AG09319 (cell line): ENCODE results near the gene FRG1.
"Not testable (repeated sequence)": the region's sequence is repeated elsewhere in the genome, so short reads cannot be mapped to it uniquely, and the experiment has no call there.

Experiments used
- DNase-seq: peaks from one replicate; pipeline ENCODE4 v3.0.0-alpha.2; 2010; ENCODE audit warnings: low read depth; ENCODE audit errors: extremely low read depth
- TF ChIP-seq, protein P1 (sequence below): IDR thresholded peaks from 2 replicates; pipeline ENCODE4 v1.5.1; 2011; ENCODE audit warnings: low read depth, mild to moderate bottlenecking, inconsistent platforms, low read length, moderate library complexity

FRG1 gene

DNA sequence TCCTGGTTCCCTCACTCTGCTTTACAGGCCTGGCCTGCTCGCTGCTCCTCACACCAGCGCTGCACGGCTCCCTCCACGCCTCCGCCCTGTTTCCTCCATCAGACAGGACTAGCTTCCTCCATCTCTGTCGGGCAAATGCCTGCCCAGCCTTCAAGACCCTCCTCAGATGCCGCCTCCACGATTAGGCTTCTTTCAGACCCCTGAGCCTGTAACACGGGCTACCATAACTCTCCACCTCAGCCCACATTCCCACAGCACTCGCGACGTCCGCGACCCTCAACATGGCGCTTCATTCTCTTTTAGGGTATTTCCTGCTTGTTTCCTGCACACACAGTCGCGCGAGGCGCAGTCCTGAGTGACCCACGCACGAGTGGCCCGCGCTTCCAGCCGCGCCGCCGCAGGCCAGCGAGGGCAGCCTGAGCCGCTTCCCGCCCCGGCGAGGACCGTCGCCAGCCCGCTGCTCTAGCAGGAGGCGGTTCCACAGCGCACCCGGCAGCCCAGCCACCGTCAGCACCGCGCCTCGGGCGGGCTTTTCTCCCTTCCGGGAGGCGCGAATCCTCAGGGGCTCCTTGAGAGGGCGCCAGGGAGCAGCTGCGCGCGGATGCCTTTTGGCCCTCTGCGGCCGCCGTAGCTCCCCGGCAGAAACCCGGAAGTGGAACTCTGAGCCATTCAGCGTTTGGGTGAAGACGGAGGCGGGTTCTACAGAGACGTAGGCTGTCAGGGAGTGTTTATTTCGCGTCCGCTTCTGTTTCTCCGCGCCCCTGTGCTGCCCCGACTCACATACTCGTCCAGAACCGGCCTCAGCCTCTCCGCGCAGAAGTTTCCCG lies at the start of gene FRG1:
TSS of gene FRG1 (plus strand) at position 695 of the 827 bp plus-strand sequence. CDS start 138 bp downstream, outside the sequence.
- TF ChIP-seq, protein P1, sequence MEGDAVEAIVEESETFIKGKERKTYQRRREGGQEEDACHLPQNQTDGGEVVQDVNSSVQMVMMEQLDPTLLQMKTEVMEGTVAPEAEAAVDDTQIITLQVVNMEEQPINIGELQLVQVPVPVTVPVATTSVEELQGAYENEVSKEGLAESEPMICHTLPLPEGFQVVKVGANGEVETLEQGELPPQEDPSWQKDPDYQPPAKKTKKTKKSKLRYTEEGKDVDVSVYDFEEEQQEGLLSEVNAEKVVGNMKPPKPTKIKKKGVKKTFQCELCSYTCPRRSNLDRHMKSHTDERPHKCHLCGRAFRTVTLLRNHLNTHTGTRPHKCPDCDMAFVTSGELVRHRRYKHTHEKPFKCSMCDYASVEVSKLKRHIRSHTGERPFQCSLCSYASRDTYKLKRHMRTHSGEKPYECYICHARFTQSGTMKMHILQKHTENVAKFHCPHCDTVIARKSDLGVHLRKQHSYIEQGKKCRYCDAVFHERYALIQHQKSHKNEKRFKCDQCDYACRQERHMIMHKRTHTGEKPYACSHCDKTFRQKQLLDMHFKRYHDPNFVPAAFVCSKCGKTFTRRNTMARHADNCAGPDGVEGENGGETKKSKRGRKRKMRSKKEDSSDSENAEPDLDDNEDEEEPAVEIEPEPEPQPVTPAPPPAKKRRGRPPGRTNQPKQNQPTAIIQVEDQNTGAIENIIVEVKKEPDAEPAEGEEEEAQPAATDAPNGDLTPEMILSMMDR, result peak; percentile 97
- DNase-seq, result peak; percentile 87

DNA sequence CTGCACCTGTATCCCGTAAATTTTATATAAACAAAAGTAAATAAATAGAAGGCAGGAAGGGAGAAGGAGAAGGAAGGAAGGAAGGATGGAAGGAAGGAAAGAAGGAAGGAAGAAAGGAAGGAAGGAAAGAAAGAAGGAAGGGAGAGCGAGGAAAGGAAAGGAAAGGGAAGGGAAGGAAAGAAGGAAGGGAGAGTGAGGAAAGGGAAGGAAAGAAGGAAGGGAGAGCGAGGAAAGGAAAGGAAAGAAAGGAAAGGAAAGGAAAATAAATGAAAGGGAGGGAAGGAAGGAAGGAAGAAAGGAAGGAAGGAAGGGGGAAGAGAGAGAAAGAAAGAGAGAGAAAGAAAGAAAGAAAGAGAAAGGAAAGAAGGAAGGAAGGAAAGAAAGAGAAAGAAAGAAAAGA lies 43.0 kb upstream of the FRG1 start:
- TF ChIP-seq, protein P1, result no peak
- no peak for DNase-seq

DNA sequence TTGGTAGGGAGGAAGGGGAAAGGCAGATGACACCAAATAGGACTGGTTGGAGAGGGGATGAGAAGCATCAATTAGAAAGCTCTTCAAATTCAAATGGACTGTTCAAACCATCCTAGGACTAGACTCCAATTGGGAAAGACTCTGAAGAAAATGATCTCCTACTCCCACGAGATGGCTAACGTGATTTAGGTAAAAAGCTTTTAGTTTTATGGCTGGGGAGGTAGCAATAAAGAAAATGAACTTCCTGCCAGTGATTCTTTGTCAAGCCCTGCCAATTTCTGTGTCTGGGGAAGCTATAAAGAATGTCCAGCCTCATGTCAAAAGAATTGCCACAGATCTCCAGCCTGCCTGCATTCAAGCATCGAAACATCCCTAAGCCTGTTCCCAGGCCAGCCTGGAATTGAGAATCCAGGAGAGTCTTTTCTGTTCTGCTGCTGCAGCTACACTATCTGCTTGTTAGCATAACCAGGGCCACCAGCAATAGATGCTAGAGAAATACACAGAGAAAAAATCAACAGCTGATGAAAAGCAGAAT lies 41.1 kb upstream of the FRG1 start:
- not testable (repeated sequence) for DNase-seq

DNA sequence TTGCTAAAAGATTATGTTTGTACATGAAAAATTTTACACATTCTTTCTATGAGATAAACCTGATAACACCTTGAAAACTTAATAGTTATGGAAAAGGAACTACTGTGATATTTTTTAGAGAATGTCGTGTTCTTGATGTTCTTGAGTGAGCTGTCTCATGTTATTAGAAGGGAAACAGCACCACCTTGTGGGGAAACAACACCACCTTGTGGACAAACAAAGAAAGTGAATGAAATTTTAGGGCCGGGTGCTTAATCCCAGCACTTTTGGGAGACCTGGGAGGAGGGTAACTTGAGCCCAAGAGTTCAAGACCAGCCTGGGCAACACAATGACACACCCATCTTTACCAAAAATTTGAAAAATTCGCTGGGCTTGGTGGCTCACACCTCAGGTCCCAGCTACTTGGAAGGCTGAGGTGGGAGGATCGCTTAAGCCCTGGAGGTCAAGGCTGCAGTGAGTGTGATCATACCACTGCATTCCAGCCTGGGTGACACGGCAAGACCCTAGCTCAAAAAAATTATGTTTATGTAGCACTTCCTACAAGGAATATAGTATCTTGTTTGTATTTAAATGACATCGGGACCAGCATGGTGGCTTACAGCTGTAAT lies 36.1 kb upstream of the FRG1 start:
- peak; percentile 22 for DNase-seq
- TF ChIP-seq, protein P1, result peak; percentile 65

DNA sequence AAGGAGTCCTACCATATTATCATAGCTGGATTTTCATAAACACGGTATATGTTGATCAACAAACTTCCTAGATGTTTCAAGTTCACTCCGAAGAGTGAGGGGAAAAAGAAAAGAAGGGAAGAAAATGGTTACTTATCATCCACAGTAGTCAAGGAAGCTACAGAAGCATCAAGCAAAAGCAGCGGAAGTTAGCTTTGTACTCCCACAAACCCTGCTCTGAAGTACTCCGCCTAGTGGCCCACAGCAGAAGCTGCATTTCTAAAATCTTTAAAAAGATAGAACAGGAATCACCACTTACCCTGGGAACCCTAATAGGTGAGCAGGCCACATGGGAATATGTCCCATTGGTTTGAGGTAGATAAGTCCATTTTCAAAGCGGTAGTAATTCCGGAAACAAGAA lies 28.5 kb upstream of the FRG1 start:
- TF ChIP-seq, protein P1, result peak; percentile 36
- no peak for DNase-seq

DNA sequence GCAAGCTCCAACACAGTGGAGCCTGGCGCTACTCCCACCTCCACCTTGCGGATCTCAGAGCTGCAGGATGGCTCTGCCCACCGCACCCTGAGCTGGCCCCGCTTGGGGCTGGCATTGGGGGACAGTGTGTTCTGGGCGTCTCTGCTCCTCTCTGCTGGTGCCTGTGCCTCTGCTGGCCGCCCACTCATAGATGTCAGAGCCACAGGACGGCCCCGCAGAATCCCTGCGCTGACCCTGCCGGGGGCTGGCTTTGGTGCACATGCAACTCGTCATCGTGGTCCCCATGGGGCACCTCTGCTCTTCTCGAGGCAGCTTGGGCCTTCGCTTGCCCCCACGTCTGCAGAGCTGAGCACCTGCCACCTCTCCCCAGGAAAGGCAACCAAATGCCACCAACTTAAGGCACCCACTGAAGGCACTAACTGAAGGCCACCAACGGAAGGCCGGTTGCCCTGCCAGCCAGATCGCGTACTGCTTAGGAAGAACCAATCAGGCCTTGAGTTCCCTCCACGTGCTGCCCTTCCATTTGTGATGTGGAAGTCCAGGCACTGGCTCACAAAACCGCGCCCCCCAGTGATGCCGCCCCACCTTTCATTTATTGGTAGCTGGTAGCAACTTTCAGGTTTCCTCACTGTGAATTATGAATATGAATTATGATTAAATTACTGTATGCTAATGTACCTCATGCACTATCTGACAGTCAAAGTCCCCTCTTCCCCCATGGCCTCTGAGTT lies 23.3 kb upstream of the FRG1 start:
- no peak for DNase-seq
- TF ChIP-seq, protein P1, result no peak

DNA sequence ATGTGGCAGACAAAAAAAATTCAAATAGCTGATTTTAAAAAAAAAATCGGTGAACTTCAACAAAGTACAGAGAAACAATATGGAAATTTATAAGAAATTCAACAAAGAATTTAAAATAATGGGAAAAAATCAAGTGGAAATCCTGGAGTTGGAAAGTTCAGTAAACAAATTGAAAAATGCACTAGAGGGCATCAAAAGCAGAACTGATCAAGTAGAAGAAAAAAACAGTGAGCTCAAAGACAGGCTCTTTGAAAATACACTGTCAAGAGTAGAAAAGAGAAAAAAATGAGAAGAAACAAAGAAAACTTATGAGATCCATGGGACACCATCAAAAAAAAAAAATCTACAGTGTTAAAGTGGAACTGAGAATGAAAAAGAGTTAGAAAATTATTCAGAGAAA lies 19.6 kb upstream of the FRG1 start:
- TF ChIP-seq, protein P1, result no peak
- no peak for DNase-seq

DNA sequence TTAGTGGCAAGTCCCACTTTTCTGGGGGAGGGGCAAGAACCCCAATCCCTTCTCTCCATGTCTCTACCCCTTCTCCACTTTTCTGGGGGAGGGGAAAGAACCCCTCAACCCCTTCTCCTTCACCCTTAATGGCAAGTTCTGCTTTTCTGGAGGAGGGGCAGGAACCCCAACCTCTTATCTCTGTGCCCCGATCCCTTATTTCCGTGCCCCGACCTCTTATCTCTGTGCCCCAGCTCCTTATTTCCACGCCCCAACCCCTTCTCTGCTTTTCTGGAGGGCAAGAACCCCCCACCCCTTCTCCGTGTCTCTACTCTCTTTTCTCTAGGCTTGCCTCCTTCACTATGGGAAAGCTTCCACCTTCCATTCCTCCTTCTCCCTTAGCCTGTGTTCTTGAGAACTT lies 13.9 kb upstream of the FRG1 start:
- DNase-seq, result not testable (repeated sequence)
